ENCODE measurements around the gene MEGF6. TPM values are rescaled to one million over a fixed set of nuclear protein-coding genes. Genes with fewer than 3 reads are reported as not detected.

The MEGF6 gene
- total RNA-seq, 4 donors from 2014 or later: 10.0 to 24.7 (median 17.1) TPM

GRCh38 chr1:3536420-3537195, 74.7 kb downstream of the MEGF6 start:
- TF ChIP-seq, protein P1, sequence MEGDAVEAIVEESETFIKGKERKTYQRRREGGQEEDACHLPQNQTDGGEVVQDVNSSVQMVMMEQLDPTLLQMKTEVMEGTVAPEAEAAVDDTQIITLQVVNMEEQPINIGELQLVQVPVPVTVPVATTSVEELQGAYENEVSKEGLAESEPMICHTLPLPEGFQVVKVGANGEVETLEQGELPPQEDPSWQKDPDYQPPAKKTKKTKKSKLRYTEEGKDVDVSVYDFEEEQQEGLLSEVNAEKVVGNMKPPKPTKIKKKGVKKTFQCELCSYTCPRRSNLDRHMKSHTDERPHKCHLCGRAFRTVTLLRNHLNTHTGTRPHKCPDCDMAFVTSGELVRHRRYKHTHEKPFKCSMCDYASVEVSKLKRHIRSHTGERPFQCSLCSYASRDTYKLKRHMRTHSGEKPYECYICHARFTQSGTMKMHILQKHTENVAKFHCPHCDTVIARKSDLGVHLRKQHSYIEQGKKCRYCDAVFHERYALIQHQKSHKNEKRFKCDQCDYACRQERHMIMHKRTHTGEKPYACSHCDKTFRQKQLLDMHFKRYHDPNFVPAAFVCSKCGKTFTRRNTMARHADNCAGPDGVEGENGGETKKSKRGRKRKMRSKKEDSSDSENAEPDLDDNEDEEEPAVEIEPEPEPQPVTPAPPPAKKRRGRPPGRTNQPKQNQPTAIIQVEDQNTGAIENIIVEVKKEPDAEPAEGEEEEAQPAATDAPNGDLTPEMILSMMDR (IDR thresholded peaks at IDR 0.05; ENCODE audit: low read depth): no peak

DNA sequence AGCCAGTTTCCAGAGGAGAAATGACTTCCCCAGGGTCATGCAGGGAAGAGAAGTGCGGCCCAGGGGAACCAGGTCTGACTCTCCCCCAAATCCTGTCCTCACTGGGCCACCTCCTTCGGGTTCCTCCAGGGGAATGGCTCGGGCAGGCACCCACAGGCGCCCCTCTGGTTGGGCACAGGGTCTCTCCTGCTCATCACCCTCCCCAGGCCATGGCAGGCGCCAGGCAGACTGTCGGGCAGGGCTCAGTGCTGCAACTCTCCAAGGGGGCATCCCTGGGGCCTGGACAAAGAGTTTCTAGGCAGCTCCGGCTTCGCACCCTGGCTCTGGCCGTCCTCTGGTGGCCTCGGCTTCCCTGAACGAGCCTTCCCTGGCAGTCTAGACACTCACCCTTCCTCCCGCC, 75.6 kb downstream of the MEGF6 start:
- TF ChIP-seq, protein P1 (IDR thresholded peaks at IDR 0.05; ENCODE audit: low read depth): no peak

- TF ChIP-seq, protein P1 (IDR thresholded peaks at IDR 0.05; ENCODE audit: low read depth): no peak
Observed at GRCh38 chr1:3534803-3535637, 76.3 kb downstream of the MEGF6 start.

DNA sequence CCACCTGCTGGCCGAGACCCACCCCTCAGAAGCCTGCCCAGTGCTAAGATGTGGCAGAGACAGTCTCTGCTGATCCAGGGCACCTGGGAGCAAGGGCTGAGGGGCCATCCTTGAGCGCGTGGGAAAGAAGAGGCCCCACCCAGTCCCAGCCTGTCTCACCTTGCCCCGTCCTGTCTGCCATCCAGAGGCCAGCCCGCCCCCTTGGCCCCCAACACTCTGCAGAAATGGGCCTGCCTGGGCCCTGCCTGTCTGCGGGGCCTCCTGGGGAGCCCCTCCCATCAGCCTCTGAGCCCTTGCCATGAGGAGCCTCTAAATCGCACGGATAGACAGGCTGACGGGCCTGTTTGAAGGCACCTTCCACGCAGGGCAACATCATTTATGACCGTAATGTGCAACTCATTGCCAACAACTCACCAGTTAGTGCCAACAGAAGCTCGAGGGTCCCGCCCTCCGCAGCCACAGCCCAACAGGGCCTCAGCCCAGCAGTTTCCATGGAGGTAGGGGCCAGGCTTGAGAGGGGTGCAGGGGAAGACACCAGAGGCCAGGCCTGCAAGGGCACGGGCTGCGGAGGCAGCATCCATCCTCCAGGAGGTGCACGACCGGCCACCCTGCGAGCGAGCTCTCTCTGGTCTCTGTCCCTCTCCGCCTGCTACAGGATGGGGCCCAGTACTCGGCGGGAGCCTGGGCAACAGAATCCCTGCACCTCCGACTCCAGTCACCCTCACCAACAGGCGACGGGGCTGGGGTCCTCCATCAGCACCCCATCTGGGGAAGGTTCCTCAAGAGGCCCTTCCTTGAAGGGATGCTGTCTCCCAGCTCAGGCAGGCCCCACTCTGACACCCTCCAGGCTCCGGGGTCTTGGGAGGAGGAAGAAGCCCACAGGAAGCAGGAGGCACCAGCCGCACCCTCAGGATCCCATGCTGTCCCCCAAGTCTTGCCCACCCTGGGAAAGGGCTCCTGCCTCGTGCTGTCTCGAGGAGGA, 78.0 kb downstream of the MEGF6 start:
- TF ChIP-seq, protein P1 (IDR thresholded peaks at IDR 0.05; ENCODE audit: low read depth): no peak

DNA sequence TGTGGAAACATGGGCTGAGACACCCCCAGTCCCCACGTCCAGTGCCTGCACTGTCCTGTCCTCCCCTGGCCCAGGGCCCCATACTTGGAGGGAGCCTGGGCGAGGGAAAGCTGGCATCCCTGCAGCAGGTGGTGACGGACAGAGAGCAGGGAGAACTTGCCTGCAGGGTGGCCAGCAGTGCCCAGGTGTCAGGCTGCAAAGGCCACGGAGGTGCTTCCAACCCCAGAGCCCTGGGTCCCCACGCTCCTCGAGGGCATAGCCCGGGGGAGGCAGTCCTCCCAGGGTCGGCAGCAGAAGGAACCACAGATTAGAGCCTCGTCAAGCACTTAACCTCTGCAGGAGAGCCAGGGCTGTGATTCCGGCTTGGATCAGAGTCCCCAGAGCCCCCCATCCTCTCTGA, 79.4 kb downstream of the MEGF6 start:
- TF ChIP-seq, protein P1 (IDR thresholded peaks at IDR 0.05; ENCODE audit: low read depth): no peak

DNA sequence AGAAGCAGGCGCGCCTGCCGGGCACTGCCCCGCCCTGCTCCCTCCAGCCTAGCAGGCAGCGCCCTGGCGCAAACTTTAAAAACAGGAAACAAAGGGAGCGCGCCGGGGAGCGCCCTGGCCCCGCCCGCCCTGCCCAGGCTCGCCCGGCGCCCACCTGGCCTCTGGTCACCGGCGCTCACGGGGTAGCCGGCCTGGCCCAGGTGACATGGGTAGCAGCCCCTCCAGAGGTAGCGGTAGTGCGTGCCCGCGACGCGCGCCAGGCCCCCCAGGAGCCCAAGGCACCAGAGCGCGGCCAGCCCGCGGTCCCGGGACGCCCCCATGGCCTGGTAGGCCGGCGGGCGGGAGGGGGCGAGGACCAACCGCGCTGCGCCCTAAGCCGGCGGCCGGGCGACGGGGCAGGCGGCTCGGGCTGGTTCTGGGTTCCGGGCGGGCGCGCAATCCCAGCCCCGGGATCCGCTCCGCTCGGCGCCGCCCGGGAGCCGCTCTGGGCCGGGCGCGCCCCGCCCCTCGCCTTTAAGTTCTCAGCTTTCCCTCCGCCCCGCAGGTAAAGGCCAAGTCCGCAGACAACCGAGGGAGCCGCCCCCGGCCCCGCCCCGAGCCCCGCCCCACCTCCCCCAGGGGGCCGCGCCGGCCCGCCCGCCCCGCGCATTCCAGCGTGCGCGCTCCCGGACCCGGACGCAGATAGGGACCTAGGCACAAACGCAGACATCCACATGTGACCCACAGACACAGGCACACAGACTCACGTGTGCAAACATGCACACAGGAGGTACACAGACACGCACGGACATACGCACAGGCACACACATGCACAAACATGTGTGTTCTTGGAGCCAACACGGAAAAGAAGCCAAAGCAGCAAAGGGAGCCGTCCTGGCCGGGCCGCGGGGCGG, 80.1 kb downstream of the MEGF6 start:
- TF ChIP-seq, protein P1 (IDR thresholded peaks at IDR 0.05; ENCODE audit: low read depth): no peak

Measured in subcutaneous adipose tissue (tissue), 4 donors.